Measurements from ENCODE around the gene BMPER.

DNA sequence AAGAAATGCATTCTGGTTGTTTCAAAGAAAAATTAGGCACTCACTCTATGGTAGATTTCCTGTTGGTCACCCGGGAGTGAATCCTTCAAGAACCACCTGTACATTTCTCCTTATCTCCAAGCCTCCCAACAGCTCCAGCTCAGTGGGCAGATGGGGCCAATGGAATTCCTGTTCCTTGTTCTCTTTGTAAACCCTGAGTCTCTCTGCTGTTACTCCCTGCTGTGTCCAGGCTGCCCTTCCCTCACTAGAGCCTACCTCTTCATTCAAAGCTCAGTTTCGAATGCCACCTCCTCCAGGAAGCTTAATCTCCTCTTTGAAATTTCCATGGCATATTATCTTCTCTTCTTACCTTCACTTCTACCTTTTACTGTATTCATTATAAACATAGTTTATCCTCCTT is 3.5 kb upstream of the BMPER start:
- TF ChIP-seq, protein P1, sequence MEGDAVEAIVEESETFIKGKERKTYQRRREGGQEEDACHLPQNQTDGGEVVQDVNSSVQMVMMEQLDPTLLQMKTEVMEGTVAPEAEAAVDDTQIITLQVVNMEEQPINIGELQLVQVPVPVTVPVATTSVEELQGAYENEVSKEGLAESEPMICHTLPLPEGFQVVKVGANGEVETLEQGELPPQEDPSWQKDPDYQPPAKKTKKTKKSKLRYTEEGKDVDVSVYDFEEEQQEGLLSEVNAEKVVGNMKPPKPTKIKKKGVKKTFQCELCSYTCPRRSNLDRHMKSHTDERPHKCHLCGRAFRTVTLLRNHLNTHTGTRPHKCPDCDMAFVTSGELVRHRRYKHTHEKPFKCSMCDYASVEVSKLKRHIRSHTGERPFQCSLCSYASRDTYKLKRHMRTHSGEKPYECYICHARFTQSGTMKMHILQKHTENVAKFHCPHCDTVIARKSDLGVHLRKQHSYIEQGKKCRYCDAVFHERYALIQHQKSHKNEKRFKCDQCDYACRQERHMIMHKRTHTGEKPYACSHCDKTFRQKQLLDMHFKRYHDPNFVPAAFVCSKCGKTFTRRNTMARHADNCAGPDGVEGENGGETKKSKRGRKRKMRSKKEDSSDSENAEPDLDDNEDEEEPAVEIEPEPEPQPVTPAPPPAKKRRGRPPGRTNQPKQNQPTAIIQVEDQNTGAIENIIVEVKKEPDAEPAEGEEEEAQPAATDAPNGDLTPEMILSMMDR (IDR thresholded peaks at IDR 0.05; ENCODE audit: insufficient read depth, low read length, poor library complexity, severe bottlenecking) = no peak
- no peak for TF ChIP-seq EZH2phosphoT487 (conservative IDR thresholded peaks at IDR 0.05; ENCODE audit: low read length)
